SK-N-SH treated with all-trans-retinoic acid at 6 μM for 48 hours (cell line): ENCODE measurements around the gene ALK.

Experiments used
- CSDC2 ChIP-seq: fragments of 250-450 bp; sonication (Bioruptor Pico); IDR thresholded peaks from 2 replicates; pipeline ENCODE4 v1.5.0; 2020; ENCODE audit warnings: mild to moderate bottlenecking, moderate library complexity
- PPARA ChIP-seq: fragments of 250-450 bp; sonication (Bioruptor Pico); IDR thresholded peaks from 2 replicates; pipeline ENCODE4 v1.5.0; 2020; ENCODE audit warnings: mild to moderate bottlenecking, borderline replicate concordance
- TF ChIP-seq, protein P1 (sequence below): fragments of 250-450 bp; sonication (Bioruptor Pico); IDR thresholded peaks from 2 replicates; pipeline ENCODE4 v1.8.0; 2020; ENCODE audit warnings: mild to moderate bottlenecking, moderate library complexity, borderline replicate concordance

DNA sequence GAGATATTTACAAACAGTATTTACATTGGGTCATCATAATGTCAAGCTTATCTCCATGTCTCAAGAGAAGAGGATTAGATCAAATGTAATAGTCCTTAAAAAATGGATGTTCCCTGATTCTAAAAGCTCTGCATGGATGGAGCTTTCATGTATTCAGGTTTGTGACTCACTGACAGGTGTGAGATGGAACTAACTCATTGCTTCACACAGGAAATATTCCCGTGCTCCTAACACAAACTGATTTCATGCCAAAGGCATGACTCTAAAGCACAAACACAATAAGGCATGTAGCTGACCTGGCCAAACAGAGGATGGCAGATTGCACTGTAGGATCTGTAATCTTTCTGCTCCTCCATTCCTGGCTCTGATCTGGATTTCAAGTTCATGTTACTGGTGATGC, 110.0 kb downstream of the ALK start:
- no peak for TF ChIP-seq CSDC2
- TF ChIP-seq, protein P1, sequence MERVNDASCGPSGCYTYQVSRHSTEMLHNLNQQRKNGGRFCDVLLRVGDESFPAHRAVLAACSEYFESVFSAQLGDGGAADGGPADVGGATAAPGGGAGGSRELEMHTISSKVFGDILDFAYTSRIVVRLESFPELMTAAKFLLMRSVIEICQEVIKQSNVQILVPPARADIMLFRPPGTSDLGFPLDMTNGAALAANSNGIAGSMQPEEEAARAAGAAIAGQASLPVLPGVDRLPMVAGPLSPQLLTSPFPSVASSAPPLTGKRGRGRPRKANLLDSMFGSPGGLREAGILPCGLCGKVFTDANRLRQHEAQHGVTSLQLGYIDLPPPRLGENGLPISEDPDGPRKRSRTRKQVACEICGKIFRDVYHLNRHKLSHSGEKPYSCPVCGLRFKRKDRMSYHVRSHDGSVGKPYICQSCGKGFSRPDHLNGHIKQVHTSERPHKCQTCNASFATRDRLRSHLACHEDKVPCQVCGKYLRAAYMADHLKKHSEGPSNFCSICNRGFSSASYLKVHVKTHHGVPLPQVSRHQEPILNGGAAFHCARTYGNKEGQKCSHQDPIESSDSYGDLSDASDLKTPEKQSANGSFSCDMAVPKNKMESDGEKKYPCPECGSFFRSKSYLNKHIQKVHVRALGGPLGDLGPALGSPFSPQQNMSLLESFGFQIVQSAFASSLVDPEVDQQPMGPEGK = no peak
- TF ChIP-seq PPARA (CRISPR knock-in tag) = no peak
